ENCODE data around the gene ZCCHC8.
A peak's percentile ranks its signal among the peaks of the same experiment; 100 is the strongest.
"Not testable (repeated sequence)": the region's sequence is repeated elsewhere in the genome, so short reads cannot be mapped to it uniquely, and the experiment has no call there.

Gene ZCCHC8

GRCh38 chr12:122520676-122521075 lies 19.9 kb upstream of the ZCCHC8 start:
- TF ChIP-seq POLR2A (IDR thresholded peaks at IDR 0.05; ENCODE audit: low read length), result no peak
- TF ChIP-seq GATA1 (IDR thresholded peaks at IDR 0.05; ENCODE audit: low read depth, low read length), result no peak
- no peak for DNase-seq

- no peak for DNase-seq
- TF ChIP-seq POLR2A (IDR thresholded peaks at IDR 0.05; ENCODE audit: low read length) (no peak), GATA1 (IDR thresholded peaks at IDR 0.05; ENCODE audit: low read depth, low read length) (no peak)
These were observed 18.7 kb upstream of the ZCCHC8 start for GRCh38 chr12:122519418-122519817.

GRCh38 chr12:122518908-122519307 lies 18.2 kb upstream of the ZCCHC8 start:
- no peak for DNase-seq
- TF ChIP-seq GATA1 (IDR thresholded peaks at IDR 0.05; ENCODE audit: low read depth, low read length), result no peak
- no peak for TF ChIP-seq POLR2A (IDR thresholded peaks at IDR 0.05; ENCODE audit: low read length)

- peak; percentile 66 to 85 for DNase-seq
- TF ChIP-seq GATA1 (IDR thresholded peaks at IDR 0.05; ENCODE audit: low read depth, low read length), result no peak
- TF ChIP-seq POLR2A (IDR thresholded peaks at IDR 0.05; ENCODE audit: low read length), result no peak
These were observed 17.1 kb upstream of the ZCCHC8 start for GRCh38 chr12:122517877-122518276.

- TF ChIP-seq GATA1 (IDR thresholded peaks at IDR 0.05; ENCODE audit: low read depth, low read length) (no peak), POLR2A (IDR thresholded peaks at IDR 0.05; ENCODE audit: low read length) (no peak)
- no peak for DNase-seq
These were observed 16.0 kb upstream of the ZCCHC8 start for GRCh38 chr12:122516544-122517361.

DNA sequence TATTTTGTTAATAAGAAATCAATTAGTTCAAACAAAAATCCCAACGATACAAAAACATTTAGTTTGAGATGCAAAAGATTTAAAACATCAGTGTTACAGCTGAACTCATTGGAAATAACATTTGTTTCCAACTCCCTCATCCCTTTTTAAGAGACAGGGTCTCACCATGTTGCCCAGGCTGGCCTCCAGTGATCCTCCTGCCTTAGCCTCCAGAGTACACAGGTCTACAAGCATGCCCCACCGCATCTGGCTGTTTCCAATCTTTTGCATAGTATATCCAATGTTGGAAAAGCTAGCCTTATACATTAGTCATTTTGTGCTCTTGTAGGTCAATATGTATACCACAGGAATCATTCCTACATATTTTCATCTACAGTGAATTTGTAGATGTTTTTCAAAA lies 14.5 kb upstream of the ZCCHC8 start:
- TF ChIP-seq GATA1 (IDR thresholded peaks at IDR 0.05; ENCODE audit: low read depth, low read length) (no peak), POLR2A (IDR thresholded peaks at IDR 0.05; ENCODE audit: low read length) (no peak)
- no peak for DNase-seq

- no peak for TF ChIP-seq POLR2A (IDR thresholded peaks at IDR 0.05; ENCODE audit: low read length)
- no peak for TF ChIP-seq GATA1 (IDR thresholded peaks at IDR 0.05; ENCODE audit: low read depth, low read length)
- no peak for DNase-seq
These were observed 12.9 kb upstream of the ZCCHC8 start for GRCh38 chr12:122513660-122514059.

DNA sequence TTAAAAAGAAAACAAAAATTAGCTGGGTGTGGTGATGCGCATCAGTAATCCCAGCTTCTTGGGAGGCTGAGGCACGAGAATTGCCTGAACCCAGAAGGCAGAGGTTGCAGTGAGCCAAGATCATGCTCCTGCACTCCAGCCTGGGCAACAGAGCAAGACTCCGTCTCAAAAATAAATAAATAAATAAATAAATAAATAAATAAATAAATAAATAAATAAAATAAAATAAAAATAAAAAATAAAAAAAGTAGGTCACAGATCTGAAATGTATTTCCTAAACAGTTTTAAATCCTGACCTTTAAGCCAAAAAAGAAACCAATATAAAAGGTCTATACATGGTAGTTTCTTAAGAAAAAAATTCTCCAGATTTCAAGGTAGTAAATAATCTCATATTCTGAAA lies 12.3 kb upstream of the ZCCHC8 start:
- DNase-seq, result not testable (repeated sequence)

DNA sequence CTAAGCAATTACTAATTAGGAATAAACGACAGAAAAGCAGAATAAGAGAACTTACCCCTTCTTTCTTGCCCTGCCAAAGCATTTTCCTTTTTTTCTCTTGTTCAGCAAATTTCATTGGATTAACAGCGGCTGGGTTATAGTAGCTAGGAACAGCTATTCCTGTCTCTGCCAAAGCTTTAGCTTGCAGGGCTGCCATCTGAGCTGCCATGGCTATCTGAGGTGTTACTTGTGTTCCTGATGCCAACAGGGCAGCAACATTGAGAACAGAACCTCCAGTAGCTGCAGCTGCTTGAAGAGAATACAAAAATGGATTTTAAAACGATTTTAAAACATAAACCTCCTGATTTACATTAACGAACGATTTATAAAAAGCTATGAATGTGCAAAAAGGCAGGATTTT lies 7.4 kb upstream of the ZCCHC8 start:
- no peak for DNase-seq

DNA sequence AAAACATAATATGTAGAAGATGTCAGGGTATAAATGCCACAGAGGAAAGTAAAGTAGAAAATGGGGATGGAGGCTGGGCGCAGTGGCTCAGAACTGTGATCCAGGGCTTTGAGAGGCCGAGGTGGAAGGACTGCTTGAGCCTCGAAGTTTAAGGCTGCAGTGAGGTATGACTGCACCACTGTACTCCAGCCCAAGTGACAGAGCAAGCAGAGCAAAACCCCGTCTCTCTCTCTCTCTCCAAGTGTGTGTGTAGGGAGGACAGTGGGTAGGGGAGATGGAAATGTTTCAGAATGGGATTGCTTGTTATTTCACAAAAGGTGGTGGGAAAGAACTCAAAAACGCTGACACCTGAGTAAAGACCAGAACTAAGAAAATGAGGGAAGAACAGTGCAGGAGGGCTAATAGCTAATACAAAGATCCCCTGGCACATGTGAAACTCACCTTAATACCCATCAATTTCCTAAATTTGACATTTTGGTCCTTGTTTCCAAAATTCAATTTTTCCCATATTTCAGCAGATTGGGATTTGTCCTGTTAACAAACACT lies 5.7 kb upstream of the ZCCHC8 start:
- TF ChIP-seq GATA1 (IDR thresholded peaks at IDR 0.05; ENCODE audit: low read depth, low read length), result no peak
- TF ChIP-seq POLR2A (IDR thresholded peaks at IDR 0.05; ENCODE audit: low read length), result no peak
- DNase-seq, result no peak

More for the DNA sequence above, 7.4 kb upstream of the ZCCHC8 start:
- TF ChIP-seq GATA1 (IDR thresholded peaks at IDR 0.05; ENCODE audit: low read depth, low read length) (no peak), POLR2A (IDR thresholded peaks at IDR 0.05; ENCODE audit: low read length) (no peak)

GRCh38 chr12:122505419-122506051 lies 4.8 kb upstream of the ZCCHC8 start:
- no peak for DNase-seq
- TF ChIP-seq POLR2A (IDR thresholded peaks at IDR 0.05; ENCODE audit: low read length), result no peak
- TF ChIP-seq GATA1 (IDR thresholded peaks at IDR 0.05; ENCODE audit: low read depth, low read length), result no peak

GRCh38 chr12:122503783-122504590 lies 3.3 kb upstream of the ZCCHC8 start:
- TF ChIP-seq GATA1 (IDR thresholded peaks at IDR 0.05; ENCODE audit: low read depth, low read length) (no peak), POLR2A (IDR thresholded peaks at IDR 0.05; ENCODE audit: low read length) (no peak)
- no peak for DNase-seq

- TF ChIP-seq GATA1 (IDR thresholded peaks at IDR 0.05; ENCODE audit: low read depth, low read length), result no peak
- no peak for TF ChIP-seq POLR2A (IDR thresholded peaks at IDR 0.05; ENCODE audit: low read length)
- peak in 1 of 2 experiments; percentile 27 for DNase-seq
These were observed 2.5 kb upstream of the ZCCHC8 start for GRCh38 chr12:122503147-122503751.

Data from erythroblast (primary cell).